Esophagus (tissue), 2 donors: ENCODE measurements around the gene DDIT4. TPM values are rescaled to one million over a fixed set of nuclear protein-coding genes. Genes with fewer than 3 reads are reported as not detected.

Source experiments
- H3K27ac ChIP-seq, 2 donors: one replicate each; pipeline ENCODE4 v1.5.1; 2013; ENCODE audit warnings: low read depth in 2 of 2, mild to moderate bottlenecking in 2 of 2, inconsistent platforms in 1 of 2, low read length in 1 of 2, moderate library complexity in 1 of 2
- H3K27me3 ChIP-seq, 2 donors: one replicate each; pipeline ENCODE4 v1.6.1; 2013; ENCODE audit warnings: low read length in 2 of 2, control low read depth in 1 of 2, mild to moderate bottlenecking in 1 of 2; ENCODE audit not compliant: insufficient read depth in 2 of 2, control insufficient read depth in 1 of 2
- H3K36me3 ChIP-seq, 2 donors: one replicate each; pipeline ENCODE4 v1.6.1; 2013; ENCODE audit warnings: low read length in 1 of 2; ENCODE audit not compliant: control insufficient read depth in 2 of 2, insufficient read depth in 2 of 2
- H3K4me1 ChIP-seq, 2 donors: one replicate each; pipeline ENCODE4 v1.6.1; 2013; ENCODE audit warnings: low read length in 1 of 2; ENCODE audit not compliant: control insufficient read depth in 2 of 2, insufficient read depth in 2 of 2
- H3K4me3 ChIP-seq, 2 donors: one replicate each; pipeline ENCODE4 v1.5.1; 2013; ENCODE audit warnings: low read length in 2 of 2, mild to moderate bottlenecking in 2 of 2, low read depth in 1 of 2, moderate library complexity in 1 of 2
- H3K9me3 ChIP-seq, 2 donors: one replicate each; pipeline ENCODE4 v1.6.1; 2013; ENCODE audit warnings: mild to moderate bottlenecking in 2 of 2, low read depth in 1 of 2, low read length in 1 of 2, moderate library complexity in 1 of 2; ENCODE audit not compliant: control insufficient read depth in 2 of 2, insufficient read depth in 1 of 2
- WGBS, 2 donors: extraction: QIAGEN DNeasy Blood & Tissue Kit; methylation state at CpG; one replicate each; pipeline ENCODE4 v1.1.7; 2013; 5-methylcytosine and 5-hydroxymethylcytosine counted together
- polyA plus RNA-seq, 2 donors: library from polyadenylated mRNA; stranded (reverse); fragments of 200-250 nt; gene quantifications; one replicate each; pipeline ENCODE4 v1.2.3, GENCODE V29; 2013
- donor health status: healthy with polysubstance abuse.
- donor health status: Bipolar disorder and iron deficiency.

Gene DDIT4
- polyA plus RNA-seq, 2 donors: 230 to 332 TPM

- Histone ChIP-seq H3K27ac (no peak overlapping the region), H3K4me3 (no peak overlapping the region), H3K4me1 (peaks cover 0 to 2% of the 10 kb centered on the region in 2 donors), H3K9me3 (no peaks in the 10 kb centered on the region), H3K27me3 (no peaks in the 10 kb centered on the region), H3K36me3 (peaks cover 0 to 16% of the 10 kb centered on the region in 2 donors)
- WGBS, 2 donors: 87 to 90% methylated on average over 6 of the region's 6 CpGs
These were observed 38.0 kb upstream of the DDIT4 start for GRCh38 chr10:72235544-72236279.

GRCh38 chr10:72238392-72239175, 35.1 kb upstream of the DDIT4 start:
- Histone ChIP-seq H3K4me1 (peaks cover 0 to 3% of the 10 kb centered on the region in 2 donors), H3K9me3 (no peaks in the 10 kb centered on the region), H3K27me3 (no peaks in the 10 kb centered on the region), H3K4me3 (no peak overlapping the region), H3K27ac (no peak overlapping the region), H3K36me3 (peaks cover 0 to 9% of the 10 kb centered on the region in 2 donors)
- WGBS, 2 donors: 87 to 94% methylated on average over 13 of the region's 13 CpGs

GRCh38 chr10:72239409-72239808, 34.3 kb upstream of the DDIT4 start:
- 52 to 83% methylated on average over 1 of the region's 1 CpG for WGBS, 2 donors
- no peaks in the 10 kb centered on the region for H3K9me3 ChIP-seq
- H3K4me3 ChIP-seq: no peak overlapping the region
- peaks cover 0 to 7% of the 10 kb centered on the region in 2 donors for H3K36me3 ChIP-seq
- peaks cover 2 to 5% of the 10 kb centered on the region in 2 donors for H3K4me1 ChIP-seq
- H3K27ac ChIP-seq: no peak overlapping the region
- no peaks in the 10 kb centered on the region for H3K27me3 ChIP-seq

- Histone ChIP-seq H3K27me3 (no peaks in the 10 kb centered on the region), H3K4me1 (peaks cover 2 to 12% of the 10 kb centered on the region in 2 donors), H3K36me3 (peaks cover 0 to 4% of the 10 kb centered on the region in 2 donors), H3K9me3 (no peaks in the 10 kb centered on the region), H3K27ac (no peak overlapping the region), H3K4me3 (no peak overlapping the region)
- WGBS, 2 donors: 92 to 95% methylated on average over 6 to 7 of the region's 7 CpGs
These were observed 33.4 kb upstream of the DDIT4 start for GRCh38 chr10:72240371-72240770.

GRCh38 chr10:72241691-72242252, 32.0 kb upstream of the DDIT4 start:
- Histone ChIP-seq H3K9me3 (no peaks in the 10 kb centered on the region), H3K27ac (peak overlapping the region in 1 of 2 donors; percentile 18), H3K36me3 (peaks cover 0 to 3% of the 10 kb centered on the region in 2 donors), H3K27me3 (no peaks in the 10 kb centered on the region), H3K4me1 (peaks cover 6 to 16% of the 10 kb centered on the region in 2 donors), H3K4me3 (no peak overlapping the region)
- WGBS, 2 donors: 84 to 86% methylated on average over 8 of the region's 8 CpGs

- Histone ChIP-seq H3K9me3 (no peaks in the 10 kb centered on the region), H3K4me3 (no peak overlapping the region), H3K4me1 (peaks cover 6 to 16% of the 10 kb centered on the region in 2 donors), H3K36me3 (no peaks in the 10 kb centered on the region), H3K27ac (peak overlapping the region; percentile 3 to 50), H3K27me3 (no peaks in the 10 kb centered on the region)
- WGBS, 2 donors: 65 to 70% methylated on average over 4 of the region's 4 CpGs
These were observed 31.0 kb upstream of the DDIT4 start for GRCh38 chr10:72242675-72243074.

- Histone ChIP-seq H3K27ac (peak overlapping the region; percentile 78 to 79), H3K36me3 (no peaks in the 10 kb centered on the region), H3K27me3 (no peaks in the 10 kb centered on the region), H3K4me1 (peaks cover 6 to 20% of the 10 kb centered on the region in 2 donors), H3K9me3 (no peaks in the 10 kb centered on the region), H3K4me3 (no peak overlapping the region)
- 46 to 56% methylated on average over 11 of the region's 11 CpGs for WGBS, 2 donors
These were observed 29.8 kb upstream of the DDIT4 start for GRCh38 chr10:72243822-72244437.

- Histone ChIP-seq H3K9me3 (no peaks in the 10 kb centered on the region), H3K27me3 (no peaks in the 10 kb centered on the region), H3K4me1 (peaks cover 6 to 22% of the 10 kb centered on the region in 2 donors), H3K36me3 (no peaks in the 10 kb centered on the region), H3K4me3 (no peak overlapping the region), H3K27ac (peak overlapping the region; percentile 66 to 79)
- WGBS, 2 donors: 47 to 52% methylated on average over 5 of the region's 5 CpGs
These were observed 29.1 kb upstream of the DDIT4 start for GRCh38 chr10:72244573-72245038.

- Histone ChIP-seq H3K36me3 (no peaks in the 10 kb centered on the region), H3K27me3 (no peaks in the 10 kb centered on the region), H3K4me1 (peaks cover 6 to 28% of the 10 kb centered on the region in 2 donors), H3K4me3 (no peak overlapping the region), H3K27ac (peak overlapping the region; percentile 42 to 73), H3K9me3 (no peaks in the 10 kb centered on the region)
- 19 to 36% methylated on average over 3 of the region's 3 CpGs for WGBS, 2 donors
These were observed 27.7 kb upstream of the DDIT4 start for GRCh38 chr10:72245949-72246525.
